Stimulated activated CD4-positive, alpha-beta T cell treated with anti-CD3 and anti-CD28 coated beads, Interleukin-1b, Interleukin-23, amount 100 ng/mL, for 1 hour (primary cell): ENCODE measurements around the gene MOCS2.

Experiments
- DNase-seq, 2 donors: peaks; one replicate each; pipeline ENCODE4 v3.0.0-alpha.2; 2020; ENCODE audit warnings: low read depth in 2 of 2

The MOCS2 gene

GRCh38 chr5:53052499-53052898 lies 57.1 kb downstream of the MOCS2 start:
- DNase-seq = no peak

DNA sequence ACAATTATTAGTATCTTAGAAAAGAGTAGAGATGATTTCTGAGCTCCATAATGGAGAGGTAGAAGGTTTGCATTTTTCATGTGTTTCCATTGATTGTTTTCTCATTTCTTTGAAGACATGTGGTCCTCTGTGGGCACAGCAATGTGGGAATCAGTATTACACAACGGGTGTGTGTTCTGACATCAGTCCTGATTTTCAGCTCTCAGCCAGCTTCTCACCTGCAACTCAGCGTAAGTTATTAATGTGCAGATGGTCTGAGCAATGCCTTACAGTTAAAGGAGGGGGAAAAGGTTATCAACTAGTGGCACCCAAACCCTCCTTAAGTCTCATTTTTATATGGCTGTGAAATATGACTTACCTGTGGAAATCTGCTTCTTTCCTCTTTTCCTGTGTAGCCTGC lies 61.3 kb downstream of the MOCS2 start:
- DNase-seq = no peak
